ENCODE data around the gene UGT8.

UGT8 gene

DNA sequence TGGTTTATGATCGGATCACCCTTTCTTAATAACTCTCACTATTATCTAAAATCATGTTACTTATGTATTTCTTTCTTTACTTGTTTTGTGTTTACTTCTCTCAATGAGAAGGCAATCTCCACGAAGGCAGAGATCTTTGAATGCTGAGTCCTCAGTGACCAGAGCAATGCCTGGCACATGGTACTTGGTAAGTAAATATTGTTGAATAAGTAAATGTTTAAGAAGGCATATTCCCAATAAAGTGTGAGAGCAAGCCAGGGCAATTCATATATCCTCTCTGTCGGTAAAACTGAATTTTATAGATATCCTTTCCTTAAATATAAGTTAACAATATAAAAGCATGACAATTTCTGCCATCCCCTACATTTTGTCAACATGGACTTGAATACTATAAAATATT lies 94.4 kb downstream of the UGT8 start:
- DNase-seq = no peak

DNA sequence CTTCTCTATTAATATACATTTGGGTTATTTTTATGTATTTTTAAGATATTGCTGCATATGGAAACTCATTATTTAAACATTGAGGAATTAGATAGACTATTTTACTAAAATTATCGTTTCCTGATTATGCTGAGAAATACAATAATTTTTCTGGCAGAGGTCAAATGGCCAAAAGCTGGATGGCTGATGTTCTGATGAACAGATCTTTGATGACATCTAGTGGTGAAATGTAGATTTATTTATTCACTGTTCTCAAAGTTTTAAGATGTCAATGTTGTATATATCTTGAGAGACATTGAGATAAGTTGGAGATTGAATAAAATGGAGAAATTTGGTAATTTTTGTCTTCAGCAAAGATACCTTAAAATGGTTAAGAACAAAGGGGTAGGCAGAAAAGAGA lies 96.2 kb downstream of the UGT8 start:
- DNase-seq = no peak

DNA sequence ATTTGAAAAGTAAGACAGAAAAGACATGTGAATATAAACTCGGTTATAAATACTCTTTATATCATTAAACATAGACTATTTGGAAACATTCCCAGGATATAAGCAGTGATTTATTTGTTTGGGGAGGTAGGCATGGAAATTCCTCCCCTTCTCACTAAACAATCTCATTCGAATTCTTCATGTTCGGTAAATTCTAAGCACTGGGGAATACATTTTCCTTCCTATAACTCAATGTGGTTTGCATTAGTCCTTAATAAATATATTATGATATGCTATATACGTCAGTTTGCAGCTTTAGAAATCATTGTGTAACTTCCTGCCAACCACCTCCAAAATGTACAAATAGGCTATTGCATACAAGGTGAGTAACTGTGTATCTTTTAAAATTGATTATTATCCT lies 99.6 kb downstream of the UGT8 start:
- DNase-seq = no peak

DNA sequence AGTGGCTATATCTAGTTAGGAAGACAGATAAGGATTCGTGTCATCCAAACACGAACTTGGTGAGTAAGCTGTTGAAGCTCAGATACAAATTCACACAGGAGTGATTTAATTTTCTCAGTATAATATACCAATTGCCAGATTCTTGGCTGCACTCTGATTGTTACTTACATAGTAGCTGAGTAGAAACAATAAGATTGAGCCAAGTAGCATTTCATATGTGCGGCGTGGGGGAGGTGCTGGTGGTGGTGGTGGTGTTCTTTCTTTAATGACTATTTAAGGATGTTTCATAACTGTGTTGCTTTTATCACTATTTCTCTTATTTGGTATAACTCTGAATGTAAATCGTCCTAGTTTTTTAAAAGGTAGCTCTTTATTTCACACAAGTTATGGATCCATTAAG lies 102.9 kb downstream of the UGT8 start:
- DNase-seq = no peak

DNA sequence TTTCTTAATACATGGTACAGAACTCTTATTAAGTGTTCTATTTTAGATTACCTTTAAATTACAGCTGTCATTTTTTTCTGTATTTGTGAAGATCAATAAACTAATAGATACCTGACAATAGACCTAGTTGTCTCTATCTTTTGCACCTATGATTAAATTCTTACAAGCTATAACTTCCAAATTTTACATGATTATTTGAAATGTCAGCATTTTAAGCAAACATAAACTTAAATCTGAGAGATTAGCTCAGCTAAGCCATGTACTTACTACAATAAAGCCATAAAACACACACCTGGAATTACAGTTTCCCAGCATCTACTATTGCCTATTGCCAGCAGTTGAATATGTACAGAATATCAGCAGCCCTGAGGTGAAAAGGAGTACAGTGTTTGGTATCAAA lies 118.8 kb downstream of the UGT8 start:
- no peak for DNase-seq

DNA sequence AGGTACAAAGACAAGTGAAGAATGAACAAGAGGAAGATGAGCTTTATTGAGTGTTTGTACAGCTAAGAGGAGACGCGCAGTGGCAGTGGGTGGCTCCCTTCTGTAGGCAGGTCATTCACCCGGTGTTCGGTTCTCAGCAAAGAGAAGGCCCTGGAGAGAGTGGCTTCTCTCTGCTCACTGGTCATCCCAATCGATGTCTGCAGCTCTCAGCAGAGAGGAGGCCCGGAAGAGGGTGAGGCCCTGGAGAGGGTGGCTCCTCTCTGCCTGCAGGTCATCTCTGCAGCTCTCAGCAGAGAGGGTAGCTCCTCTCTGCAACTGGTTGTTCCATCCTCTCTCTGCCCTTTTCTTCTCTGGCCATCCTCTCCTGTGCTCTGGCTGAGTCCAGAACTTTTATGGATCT lies 126.5 kb downstream of the UGT8 start:
- DNase-seq = no peak

DNA sequence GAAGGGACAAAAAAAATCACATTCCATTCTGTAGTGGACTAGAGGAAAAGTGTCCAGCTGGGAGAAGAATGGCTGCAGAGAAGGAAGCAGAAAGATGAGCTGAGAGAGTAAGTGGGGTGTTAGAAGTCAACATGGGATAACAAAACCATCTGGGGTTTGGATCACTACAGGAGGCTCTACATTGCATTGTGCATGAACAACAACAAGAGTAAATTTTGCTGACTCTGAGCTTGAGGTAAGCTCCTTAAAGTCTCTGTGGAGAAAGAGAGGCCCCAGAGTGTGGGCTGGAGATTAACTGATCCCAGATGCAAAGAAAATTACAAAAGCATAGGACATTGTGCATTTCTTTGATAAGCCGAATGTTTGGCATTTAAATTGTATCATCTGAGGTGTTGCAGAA lies 128.9 kb downstream of the UGT8 start:
- no peak for DNase-seq

All from NCI-H187 treated with DMSO at 0.1 percent for 48 hours (cell line).